Brain microvascular endothelial cell (primary cell): ENCODE measurements around the gene SLC16A6.
"Not testable (repeated sequence)": the region's sequence is repeated elsewhere in the genome, so short reads cannot be mapped to it uniquely, and the experiment has no call there.

Source experiments
- DNase-seq: peaks from one replicate; pipeline ENCODE4 v3.0.0-alpha.2; 2020
- H3K27ac ChIP-seq: fragments of 250-450 bp; sonication (Bioruptor Pico); 2 replicates; pipeline ENCODE4 v1.5.1; 2020; ENCODE audit warnings: mild to moderate bottlenecking, moderate library complexity
- H3K27me3 ChIP-seq: fragments of 250-450 bp; sonication (Bioruptor Pico); replicated peaks from 2 replicates; pipeline ENCODE4 v1.5.1; 2020; ENCODE audit warnings: mild to moderate bottlenecking
- H3K36me3 ChIP-seq: fragments of 250-450 bp; sonication (Bioruptor Pico); replicated peaks from 2 replicates; pipeline ENCODE4 v1.5.1; 2020; ENCODE audit warnings: mild to moderate bottlenecking
- H3K4me3 ChIP-seq: 2 replicates; pipeline ENCODE4 v1.5.1; 2011; ENCODE audit warnings: low read depth, mild to moderate bottlenecking, control low read depth, low read length, moderate library complexity
- CTCF ChIP-seq: IDR thresholded peaks from 2 replicates; pipeline ENCODE4 v1.5.1; 2011; ENCODE audit warnings: low read depth, mild to moderate bottlenecking, moderate library complexity, low read length, control low read depth, inconsistent platforms; ENCODE audit errors: missing control alignments
- in situ Hi-C: cut with HindIII; loops from 2 replicates; pipeline ENCODE4 v1.10.0; 2017; ENCODE audit warnings: low sequenced_read_pairs, low pct_ligation_motif_present

Gene SLC16A6

GRCh38 chr17:68231541-68231940 lies 59.4 kb downstream of the SLC16A6 start:
- in situ Hi-C loops, result no loop called here
- Histone ChIP-seq H3K36me3 (no peaks in the 10 kb centered on the region), H3K27ac (no peak overlapping the region), H3K4me3 (no peak overlapping the region), H3K27me3 (no peaks in the 10 kb centered on the region)
- DNase-seq, result no peak
- no peak for TF ChIP-seq CTCF

- H3K27me3 ChIP-seq, H3K27ac ChIP-seq, H3K4me3 ChIP-seq, H3K36me3 ChIP-seq, DNase-seq, in situ Hi-C loops: not testable (repeated sequence)
Observed at GRCh38 chr17:68231131-68231530, 59.8 kb downstream of the SLC16A6 start.

- in situ Hi-C loops, result no loop called here
- no peaks in the 10 kb centered on the region for H3K27me3 ChIP-seq
- no peak for TF ChIP-seq CTCF
- no peaks in the 10 kb centered on the region for H3K36me3 ChIP-seq
- DNase-seq, result no peak
- H3K27ac ChIP-seq, result no peak overlapping the region
- no peak overlapping the region for H3K4me3 ChIP-seq
Observed at GRCh38 chr17:68229619-68230018, 61.3 kb downstream of the SLC16A6 start.

GRCh38 chr17:68228817-68229570 lies 61.9 kb downstream of the SLC16A6 start:
- TF ChIP-seq CTCF, result no peak
- in situ Hi-C loops, result no loop called here
- Histone ChIP-seq H3K36me3 (no peaks in the 10 kb centered on the region), H3K4me3 (no peak overlapping the region), H3K27ac (no peak overlapping the region), H3K27me3 (no peaks in the 10 kb centered on the region)
- no peak for DNase-seq

GRCh38 chr17:68228039-68228680 lies 62.8 kb downstream of the SLC16A6 start:
- in situ Hi-C loops, H3K27me3 ChIP-seq, H3K4me3 ChIP-seq, DNase-seq, H3K36me3 ChIP-seq, H3K27ac ChIP-seq: not testable (repeated sequence)

GRCh38 chr17:68225055-68225454 lies 65.9 kb downstream of the SLC16A6 start:
- H3K4me3 ChIP-seq, in situ Hi-C loops, H3K27ac ChIP-seq, H3K36me3 ChIP-seq, H3K27me3 ChIP-seq, DNase-seq: not testable (repeated sequence)

GRCh38 chr17:68222606-68223005 lies 68.3 kb downstream of the SLC16A6 start:
- in situ Hi-C loops, result no loop called here
- DNase-seq, result no peak
- no peak for TF ChIP-seq CTCF
- no peak overlapping the region for H3K4me3 ChIP-seq
- H3K27me3 ChIP-seq, result no peaks in the 10 kb centered on the region
- H3K36me3 ChIP-seq, result no peaks in the 10 kb centered on the region
- no peak overlapping the region for H3K27ac ChIP-seq
